Spinal cord (tissue), 10 donors: Measurements from ENCODE around the gene LMOD1. TPM values are rescaled to one million over a fixed set of nuclear protein-coding genes. Genes with fewer than 3 reads are reported as not detected.

Source experiments
- DNase-seq, 6 donors: peaks; one replicate each; pipeline versions ENCODE4 v3.0.0 to v3.0.0-alpha.2; 2013 to 2015; ENCODE audit warnings: low spot score in 6 of 6, low read depth in 4 of 6
- H3K27ac ChIP-seq: one replicate; pipeline ENCODE4 v1.5.1; 2013; ENCODE audit warnings: low read depth, low read length, control low read depth
- H3K27me3 ChIP-seq: one replicate; pipeline ENCODE4 v1.6.1; 2013; ENCODE audit warnings: low read length; ENCODE audit not compliant: control insufficient read depth, insufficient read depth
- H3K36me3 ChIP-seq: one replicate; pipeline ENCODE4 v1.6.1; 2013; ENCODE audit warnings: low read length; ENCODE audit not compliant: control insufficient read depth, insufficient read depth
- H3K4me1 ChIP-seq: one replicate; pipeline ENCODE4 v1.6.1; 2013; ENCODE audit warnings: low read length; ENCODE audit not compliant: control insufficient read depth, insufficient read depth
- H3K4me3 ChIP-seq: one replicate; pipeline ENCODE4 v1.5.1; 2013; ENCODE audit warnings: low read depth, low read length, control low read depth
- H3K9me3 ChIP-seq: one replicate; pipeline ENCODE4 v1.6.1; 2013; ENCODE audit warnings: low read length; ENCODE audit not compliant: control insufficient read depth, insufficient read depth
- WGBS: methylation state at CpG from one replicate; pipeline ENCODE4 v1.1.5; 2013; ENCODE audit warnings: missing lambda C conversion rate; ENCODE audit not compliant: insufficient coverage; 5-methylcytosine and 5-hydroxymethylcytosine counted together
- polyA plus RNA-seq, 2 donors: library from polyadenylated mRNA; unstranded; fragments of 120-200 nt; gene quantifications; one replicate each; pipeline ENCODE4 v1.2.1, GENCODE V29; 2013; ENCODE audit not compliant: insufficient read length in 2 of 2
- total RNA-seq, 2 donors: library from RNA; depleted of rRNA in 1 of 2; stranded (reverse); fragments of 120-200 nt in 1 of 2; fragments of >200 nt in 1 of 2; gene quantifications; one replicate each; pipeline versions ENCODE4 v1.2.3 to v1.2.4, GENCODE V29; 2013 to 2014
- donor health status: healthy.

The LMOD1 gene
- total and polyA plus RNA-seq, 4 donors = 1.9 to 8.4 (median 4.1) TPM

- Histone ChIP-seq H3K27ac (peak overlapping the region; percentile 90), H3K9me3 (no peaks in the 10 kb centered on the region), H3K36me3 (peaks cover 33% of the 10 kb centered on the region), H3K27me3 (no peaks in the 10 kb centered on the region), H3K4me3 (peak overlapping the region; percentile 90), H3K4me1 (peaks cover 61% of the 10 kb centered on the region)
- 9% methylated on average over 29 of the region's 33 CpGs for WGBS
- DNase-seq = peak in 1 of 6 donors; percentile 27
Measured at GRCh38 chr1:201889090-201889968, 57.0 kb downstream of the LMOD1 start.

- peaks cover 28% of the 10 kb centered on the region for H3K36me3 ChIP-seq
- peak within 1 kb of the TSS; percentile 90 for H3K4me3 ChIP-seq
- peak within 1 kb of the TSS; percentile 91 for H3K27ac ChIP-seq
- H3K4me1 ChIP-seq = peaks cover 60% of the 10 kb centered on the region
- H3K27me3 ChIP-seq = no peaks in the 10 kb centered on the region
- peak; percentile 67 to 93 (median 81) for DNase-seq
- no peaks in the 10 kb centered on the region for H3K9me3 ChIP-seq
- under 1% methylated on average over 49 of the region's 49 CpGs for WGBS
Measured at GRCh38 chr1:201888282-201889089, 57.9 kb downstream of the LMOD1 start, which contains the start of gene SHISA4. Gene SHISA4, plus strand, starts transcription at chr1:201888898. Its CDS starts 97 bp downstream, at chr1:201888995.

DNA sequence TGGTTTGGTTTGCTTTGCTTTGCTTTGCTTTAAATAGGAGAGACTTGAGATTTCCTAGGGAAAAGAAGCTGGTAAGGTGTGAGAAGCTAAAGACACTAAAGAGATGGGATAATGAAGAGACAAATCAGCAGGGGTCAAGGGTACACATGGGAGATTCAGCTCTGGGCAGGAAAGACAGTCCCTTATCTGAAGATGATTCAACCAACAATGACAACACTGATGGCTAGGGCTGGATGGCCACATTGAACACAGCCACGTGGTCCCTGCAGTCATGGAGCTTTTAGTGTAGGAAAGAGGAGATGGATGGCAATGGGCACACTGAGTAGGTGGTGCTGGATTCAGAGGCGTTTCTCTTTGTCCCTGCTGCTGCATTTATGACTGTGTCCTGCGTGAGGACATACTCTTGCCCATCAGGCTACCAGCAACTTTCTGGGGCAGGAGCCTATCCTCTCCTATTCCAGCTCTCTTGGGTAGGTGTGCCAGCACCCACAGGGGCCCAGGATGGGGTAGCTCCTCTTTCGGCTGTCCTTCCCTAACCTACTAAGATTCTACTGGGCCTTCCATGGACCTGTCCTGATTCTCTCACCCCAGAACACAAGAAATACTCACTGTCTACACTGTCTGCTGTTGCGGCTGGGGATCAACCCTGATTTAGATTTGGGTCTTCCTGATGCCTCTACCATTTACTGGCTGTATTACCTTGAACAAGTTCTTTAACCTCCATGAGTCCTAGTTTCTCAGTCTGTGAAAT is 59.1 kb downstream of the LMOD1 start:
- Histone ChIP-seq H3K36me3 (peaks cover 16% of the 10 kb centered on the region), H3K27me3 (no peaks in the 10 kb centered on the region), H3K4me1 (peaks cover 55% of the 10 kb centered on the region), H3K9me3 (no peaks in the 10 kb centered on the region), H3K27ac (peak overlapping the region; percentile 91), H3K4me3 (no peak overlapping the region)
- 93% methylated on average over 5 of the region's 5 CpGs for WGBS
- DNase-seq = no peak

DNA sequence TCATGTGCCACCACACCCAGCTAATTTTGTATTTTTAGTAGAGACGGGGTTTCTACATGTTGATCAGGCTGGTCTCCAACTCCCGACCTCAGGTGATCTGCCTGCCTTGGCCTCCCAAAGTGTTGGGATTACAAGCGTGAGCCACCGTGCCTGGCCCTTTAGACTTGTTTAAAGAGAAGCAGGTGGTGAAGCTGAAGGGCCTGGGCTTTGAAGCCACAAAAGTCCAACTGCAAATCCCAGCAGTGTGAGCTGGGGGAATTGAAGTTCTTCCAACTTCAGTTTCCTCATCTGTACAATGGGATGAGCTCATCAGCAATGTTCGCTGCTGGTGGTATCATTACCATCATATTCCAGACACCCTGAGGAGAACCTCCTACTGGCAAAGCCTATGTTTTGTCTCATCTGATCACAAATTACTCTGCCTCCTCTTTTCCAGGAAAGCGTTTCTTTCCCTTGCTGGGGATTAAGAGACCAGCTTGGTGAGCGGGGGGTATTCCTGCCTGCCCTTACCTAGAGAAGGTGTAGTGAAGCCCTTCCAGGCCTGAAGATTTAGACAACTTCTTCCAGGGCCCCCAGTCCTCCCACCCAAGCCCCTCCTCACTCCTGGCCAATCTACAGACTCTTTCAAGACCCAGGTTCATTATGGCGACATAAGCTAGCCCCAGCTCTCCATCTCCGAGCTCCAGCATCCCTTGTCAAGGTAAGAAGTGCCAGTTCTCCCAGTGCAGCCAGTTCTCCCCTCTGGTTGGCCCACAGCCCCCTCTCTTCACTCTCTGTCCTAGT is 60.1 kb downstream of the LMOD1 start:
- DNase-seq = no peak
- Histone ChIP-seq H3K4me1 (peaks cover 47% of the 10 kb centered on the region), H3K4me3 (no peak overlapping the region), H3K27ac (no peak overlapping the region), H3K27me3 (no peaks in the 10 kb centered on the region), H3K36me3 (peaks cover 6% of the 10 kb centered on the region), H3K9me3 (no peaks in the 10 kb centered on the region)
- 91% methylated on average over 6 of the region's 9 CpGs for WGBS

DNA sequence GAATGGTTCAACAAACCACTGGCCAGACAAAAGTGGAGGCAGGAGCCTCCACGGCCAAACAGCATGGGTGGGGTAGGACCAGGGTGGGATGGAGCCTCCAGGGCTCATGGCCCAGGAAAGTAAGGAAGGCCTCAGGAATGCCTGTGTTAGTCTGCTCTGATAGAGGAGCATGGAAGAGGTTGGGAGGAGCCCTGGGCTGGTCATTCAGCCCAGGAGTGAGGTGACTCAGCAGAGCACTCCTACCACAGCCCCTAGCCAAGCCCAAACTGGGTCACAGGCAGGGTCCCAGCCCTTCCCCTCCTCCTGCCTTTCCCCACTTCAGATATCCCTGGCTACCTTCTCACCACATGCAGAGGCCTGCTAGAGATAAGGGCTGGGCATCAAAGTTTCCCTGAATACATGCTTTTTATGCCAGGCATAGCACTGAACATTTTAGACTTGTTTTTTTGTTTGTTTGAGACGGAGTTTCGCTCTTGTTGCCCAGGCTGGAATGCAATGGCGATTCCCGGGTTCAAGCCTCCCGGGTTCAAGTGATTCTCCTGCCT is 60.7 kb downstream of the LMOD1 start:
- Histone ChIP-seq H3K4me1 (peaks cover 42% of the 10 kb centered on the region), H3K27ac (no peak overlapping the region), H3K27me3 (no peaks in the 10 kb centered on the region), H3K9me3 (no peaks in the 10 kb centered on the region), H3K4me3 (no peak overlapping the region), H3K36me3 (no peaks in the 10 kb centered on the region)
- DNase-seq = no peak
- WGBS = 97% methylated on average over 6 of the region's 6 CpGs

- no peak for DNase-seq
- Histone ChIP-seq H3K27ac (no peak overlapping the region), H3K36me3 (no peaks in the 10 kb centered on the region), H3K27me3 (no peaks in the 10 kb centered on the region), H3K4me1 (peaks cover 31% of the 10 kb centered on the region), H3K9me3 (no peaks in the 10 kb centered on the region), H3K4me3 (no peak overlapping the region)
- WGBS = 75% methylated on average over 1 of the region's 1 CpG
Measured at GRCh38 chr1:201884425-201884824, 61.9 kb downstream of the LMOD1 start.

- H3K4me1 ChIP-seq = peaks cover 26% of the 10 kb centered on the region
- H3K36me3 ChIP-seq = no peaks in the 10 kb centered on the region
- no peak overlapping the region for H3K4me3 ChIP-seq
- 70% methylated on average over 4 of the region's 7 CpGs for WGBS
- H3K27ac ChIP-seq = no peak overlapping the region
- no peaks in the 10 kb centered on the region for H3K27me3 ChIP-seq
- DNase-seq = no peak
- H3K9me3 ChIP-seq = no peaks in the 10 kb centered on the region
Measured at GRCh38 chr1:201883786-201884185, 62.6 kb downstream of the LMOD1 start.

DNA sequence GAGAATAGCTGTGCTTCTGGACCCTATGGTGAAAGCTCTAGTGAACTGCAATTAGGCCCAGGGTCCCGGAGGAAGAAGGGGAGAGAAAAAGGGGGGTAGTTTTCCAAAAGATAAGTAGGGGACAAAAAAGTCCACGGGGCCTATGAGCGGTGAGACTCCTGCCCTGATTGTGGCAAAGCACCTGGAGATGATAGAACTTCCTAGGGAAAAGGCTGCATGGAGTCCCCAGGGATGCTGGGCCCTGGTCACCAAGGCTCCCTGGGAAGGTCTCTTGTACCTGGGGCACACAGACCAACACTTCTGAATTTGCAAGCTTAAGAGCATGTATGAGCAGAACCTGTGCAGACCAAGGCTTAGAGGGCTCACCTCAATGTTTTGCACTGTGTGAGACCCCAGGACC is 63.1 kb downstream of the LMOD1 start:
- no peak overlapping the region for H3K4me3 ChIP-seq
- 84% methylated on average over 3 of the region's 3 CpGs for WGBS
- H3K9me3 ChIP-seq = no peaks in the 10 kb centered on the region
- H3K4me1 ChIP-seq = peaks cover 26% of the 10 kb centered on the region
- no peaks in the 10 kb centered on the region for H3K27me3 ChIP-seq
- no peak overlapping the region for H3K27ac ChIP-seq
- DNase-seq = no peak
- H3K36me3 ChIP-seq = no peaks in the 10 kb centered on the region
